HCT116 (cell line): ENCODE results near the gene BEX4. TPM values are rescaled to one million over a fixed set of nuclear protein-coding genes. Genes with fewer than 3 reads are reported as not detected.

Experiments
- ATAC-seq: fragments of 200-7000 bp; cut with Tn5 transposase; 2 replicates; pipeline ENCODE4 v1.9.1; 2020; ENCODE audit warnings: mild to moderate bottlenecking, moderate library complexity
- BruUV-seq: library from RNA; stranded (reverse); fragments of 400-500 nt; replicated peaks from 2 replicates; lab custom pipeline; 2021; lab: Mats Ljungman, UMichigan
- CTCF ChIA-PET: fragments of 300-600 bp; sonication (Branson Sonifier 250); formaldehyde crosslinking; loops from one replicate; lab custom pipeline; 2021; ENCODE audit warnings: antibody characterized with exemption; lab: Charles Lee
- POLR2A ChIA-PET: fragments of 300-600, 350-600 bp; sonication (Branson Sonifier 250); formaldehyde crosslinking; loops from one replicate; lab custom pipeline; 2021; ENCODE audit warnings: antibody characterized with exemption; lab: Charles Lee
- RAD21 ChIA-PET, 2 experiments: fragments of 300-600 bp; sonication (Branson Sonifier 250); formaldehyde crosslinking; loops; one replicate each; lab custom pipeline; 2023; ENCODE audit warnings: low total read pairs in 2 of 2; ENCODE audit not compliant: uncharacterized antibody in 2 of 2, unreplicated experiment in 2 of 2, low non-redundant PET in 1 of 2; lab: Charles Lee
- DNase-seq: peaks from one replicate; pipeline ENCODE4 v3.0.0-alpha.2; 2010; ENCODE audit warnings: low read depth, low spot score
- H2AFZ ChIP-seq: fragments of 200-600 bp; shearing (Covaris generic), sonication (generic); 2 replicates; pipeline ENCODE4 v1.6.1; 2017; ENCODE audit warnings: low read depth, mixed run types, mixed read lengths, antibody characterized with exemption, low read length; ENCODE audit not compliant: poor library complexity, severe bottlenecking
- H3K27ac ChIP-seq: 2 replicates; pipeline ENCODE4 v1.5.1; 2012; ENCODE audit warnings: low read depth, low read length
- H3K27me3 ChIP-seq: fragments of 200-600 bp; sonication (generic); 2 replicates; pipeline ENCODE4 v1.6.1; 2016; ENCODE audit warnings: mixed run types, low read length, mixed read lengths; ENCODE audit not compliant: insufficient read depth
- H3K36me3 ChIP-seq, 2 experiments: fragments of 200-500 bp in 1 of 2; fragments of 200-600 bp in 1 of 2; sonication (Bioruptor generic) in 1 of 2; sonication (generic) in 1 of 2; 2 replicates each; pipeline versions ENCODE4 v1.5.1 to v1.6.1; 2014 to 2016; ENCODE audit warnings: low read length in 2 of 2, inconsistent platforms in 1 of 2, mixed read lengths in 1 of 2, mixed run types in 1 of 2; ENCODE audit not compliant: insufficient read depth in 2 of 2, control insufficient read depth in 1 of 2
- H3K4me1 ChIP-seq, 2 experiments: fragments of 200-600 bp in 1 of 2; sonication (generic) in 1 of 2; 2 replicates each; pipeline versions ENCODE4 v1.5.1 to v1.6.1; 2012 to 2017; ENCODE audit warnings: low read length in 2 of 2, inconsistent platforms in 1 of 2, mild to moderate bottlenecking in 1 of 2, mixed read lengths in 1 of 2, mixed run types in 1 of 2, moderate library complexity in 1 of 2; ENCODE audit not compliant: insufficient read depth in 2 of 2, control insufficient read depth in 1 of 2
- H3K4me2 ChIP-seq: fragments of 200-600 bp; sonication (generic); 2 replicates; pipeline ENCODE4 v1.6.1; 2017; ENCODE audit warnings: mixed run types, low read length, mixed read lengths
- H3K4me3 ChIP-seq, 2 experiments: fragments of 200-600 bp in 1 of 2; sonication (generic) in 1 of 2; replicated peaks in 1 of 2; 2 replicates each; pipeline ENCODE4 v1.5.1; 2011 to 2016; ENCODE audit warnings: low read length in 2 of 2, control low read depth in 1 of 2, low read depth in 1 of 2, mild to moderate bottlenecking in 1 of 2, mixed read lengths in 1 of 2, mixed run types in 1 of 2
- H3K79me2 ChIP-seq: fragments of 200-600 bp; sonication (generic); 2 replicates; pipeline ENCODE4 v1.6.1; 2017; ENCODE audit warnings: mild to moderate bottlenecking, mixed run types, low read length, moderate library complexity, mixed read lengths; ENCODE audit not compliant: insufficient read depth
- H3K9ac ChIP-seq: fragments of 200-600 bp; sonication (generic); 2 replicates; pipeline ENCODE4 v1.6.1; 2016; ENCODE audit warnings: low read length, mixed read lengths
- H3K9me2 ChIP-seq: fragments of 200-600 bp; sonication (generic), shearing (Covaris generic); 2 replicates; pipeline ENCODE4 v1.6.1; 2017; ENCODE audit warnings: mixed run types, mild to moderate bottlenecking, moderate library complexity; ENCODE audit not compliant: insufficient read depth
- H3K9me3 ChIP-seq, 2 experiments: fragments of 200-500 bp in 1 of 2; fragments of 200-600 bp in 1 of 2; sonication (Bioruptor generic) in 1 of 2; sonication (generic) in 1 of 2; 2 replicates each; pipeline ENCODE4 v1.6.1; 2014 to 2017; ENCODE audit warnings: low read length in 2 of 2, mixed read lengths in 2 of 2, inconsistent platforms in 1 of 2, low read depth in 1 of 2, mild to moderate bottlenecking in 1 of 2, mixed run types in 1 of 2, moderate library complexity in 1 of 2; ENCODE audit not compliant: control insufficient read depth in 1 of 2, insufficient read depth in 1 of 2
- H4K20me1 ChIP-seq: fragments of 200-600 bp; sonication (generic), shearing (Covaris generic); 2 replicates; pipeline ENCODE4 v1.6.1; 2017; ENCODE audit warnings: mixed run types, mild to moderate bottlenecking, moderate library complexity; ENCODE audit not compliant: insufficient read depth
- CEBPB ChIP-seq: IDR thresholded peaks from 2 replicates; pipeline ENCODE4 v1.6.1; 2012; ENCODE audit warnings: low read depth
- EGR1 ChIP-seq: IDR thresholded peaks from 2 replicates; pipeline ENCODE4 v1.6.1; 2012; ENCODE audit warnings: low read depth
- EZH2 ChIP-seq: fragments of 200-600 bp; sonication (generic); IDR thresholded peaks from 2 replicates; pipeline ENCODE4 v1.6.1; 2017; ENCODE audit warnings: antibody characterized with exemption, mixed run types
- EZH2phosphoT487 ChIP-seq: fragments of 200-600 bp; IDR thresholded peaks from 2 replicates; pipeline ENCODE4 v1.6.1; 2018; ENCODE audit warnings: antibody characterized with exemption, borderline replicate concordance
- FOSL1 ChIP-seq: IDR thresholded peaks from 2 replicates; pipeline ENCODE4 v1.6.1; 2012; ENCODE audit warnings: low read depth
- POLR2A ChIP-seq: IDR thresholded peaks from 2 replicates; pipeline ENCODE4 v1.7.0; 2011; ENCODE audit warnings: borderline replicate concordance; ENCODE audit not compliant: insufficient read depth, insufficient read length; ENCODE audit errors: extremely low read depth
- POLR2AphosphoS5 ChIP-seq: IDR thresholded peaks from 2 replicates; pipeline ENCODE4 v1.6.1; 2011; ENCODE audit warnings: mild to moderate bottlenecking, low read depth, low read length, moderate library complexity
- SIN3A ChIP-seq: IDR thresholded peaks from 2 replicates; pipeline ENCODE4 v1.6.1; 2012; ENCODE audit warnings: low read depth
- SP1 ChIP-seq: IDR thresholded peaks from 2 replicates; pipeline ENCODE4 v1.6.1; 2012; ENCODE audit warnings: low read depth
- SRF ChIP-seq: IDR thresholded peaks from 2 replicates; pipeline ENCODE4 v1.6.1; 2012; ENCODE audit warnings: low read depth
- TCF7L2 ChIP-seq: IDR thresholded peaks from 2 replicates; pipeline ENCODE4 v1.7.0; 2011; ENCODE audit warnings: borderline replicate concordance, inconsistent platforms; ENCODE audit not compliant: insufficient read depth, insufficient read length; ENCODE audit errors: extremely low read depth
- YY1 ChIP-seq: IDR thresholded peaks from 2 replicates; pipeline ENCODE4 v1.6.1; 2011; ENCODE audit warnings: low read length, low read depth, moderate library complexity, mild to moderate bottlenecking; ENCODE audit not compliant: insufficient replicate concordance; ENCODE audit errors: extremely low read depth
- intact Hi-C: fragments of 100-400 bp; cut with micrococcal nuclease; formaldehyde crosslinking; loops from 2 replicates; pipeline ENCODE4 v1.10.0; 2022
- total RNA-seq: library from RNA; stranded (reverse); gene quantifications from one replicate; pipeline ENCODE4 v1.2.1, GENCODE V29; 2021; ENCODE audit not compliant: unreplicated experiment
- TF ChIP-seq, protein P1 (sequence below): IDR thresholded peaks from 2 replicates; pipeline ENCODE4 v1.6.1; 2012; ENCODE audit warnings: low read depth
- TF ChIP-seq, protein P2 (sequence below): IDR thresholded peaks from 2 replicates; pipeline ENCODE4 v1.6.1; 2012
- TF ChIP-seq, protein P3 (sequence below), 3 experiments: fragments of 200-600 bp in 1 of 3; sonication (generic) in 1 of 3; IDR thresholded peaks in 2 of 3; conservative IDR thresholded peaks in 1 of 3; 2 replicates each; pipeline ENCODE4 v1.5.1; 2012 to 2017; ENCODE audit warnings: low read depth in 2 of 3, low read length in 2 of 3, antibody characterized with exemption in 1 of 3, borderline replicate concordance in 1 of 3, control low read depth in 1 of 3, mild to moderate bottlenecking in 1 of 3, mixed read lengths in 1 of 3, mixed run types in 1 of 3, moderate library complexity in 1 of 3; ENCODE audit not compliant: insufficient read depth in 1 of 3

The BEX4 gene
- total RNA-seq, 1 experiment from 2014 or later = 0.91 TPM

DNA sequence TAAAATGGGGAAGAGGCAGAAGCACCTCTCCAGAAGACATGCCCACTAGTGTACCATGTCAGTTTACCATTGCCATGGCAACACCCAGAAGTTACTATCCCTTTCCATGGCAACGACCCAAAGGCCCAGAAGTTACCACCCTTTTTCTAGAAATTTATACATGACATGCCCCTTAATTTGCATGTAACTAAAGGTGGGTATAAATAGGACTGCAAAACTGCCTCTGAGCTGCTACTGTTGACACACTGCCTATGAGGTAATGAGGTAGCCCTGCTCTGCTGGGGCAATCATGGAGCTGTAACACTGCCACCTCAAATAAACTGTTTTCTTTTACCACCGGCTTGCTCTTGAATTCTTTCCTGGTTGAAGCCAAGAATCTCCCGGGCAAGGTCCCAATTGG, 13.9 kb upstream of the BEX4 start:
- Histone ChIP-seq H3K36me3 (no peaks in the 10 kb centered on the region), H3K27ac (no peak overlapping the region), H3K9me2 (no peaks in the 10 kb centered on the region), H3K9ac (no peak overlapping the region), H2AFZ (no peak overlapping the region), H3K4me2 (no peak overlapping the region), H3K27me3 (no peaks in the 10 kb centered on the region), H3K4me3 (no peak overlapping the region), H3K79me2 (no peaks in the 10 kb centered on the region), H3K4me1 (no peaks in the 10 kb centered on the region), H3K9me3 (no peaks in the 10 kb centered on the region), H4K20me1 (no peaks in the 10 kb centered on the region)
- no TSS peak for BruUV-seq
- intact Hi-C loops = no loop called here
- DNase-seq = no peak
- ChIA-PET POLR2A (no interaction called here), CTCF (no interaction called here), RAD21 (no interaction called here)
- ATAC-seq = no peak
- TF ChIP-seq EZH2 = no peak
- TF ChIP-seq CEBPB = no peak
- no peak for TF ChIP-seq YY1
- TF ChIP-seq, protein P1, sequence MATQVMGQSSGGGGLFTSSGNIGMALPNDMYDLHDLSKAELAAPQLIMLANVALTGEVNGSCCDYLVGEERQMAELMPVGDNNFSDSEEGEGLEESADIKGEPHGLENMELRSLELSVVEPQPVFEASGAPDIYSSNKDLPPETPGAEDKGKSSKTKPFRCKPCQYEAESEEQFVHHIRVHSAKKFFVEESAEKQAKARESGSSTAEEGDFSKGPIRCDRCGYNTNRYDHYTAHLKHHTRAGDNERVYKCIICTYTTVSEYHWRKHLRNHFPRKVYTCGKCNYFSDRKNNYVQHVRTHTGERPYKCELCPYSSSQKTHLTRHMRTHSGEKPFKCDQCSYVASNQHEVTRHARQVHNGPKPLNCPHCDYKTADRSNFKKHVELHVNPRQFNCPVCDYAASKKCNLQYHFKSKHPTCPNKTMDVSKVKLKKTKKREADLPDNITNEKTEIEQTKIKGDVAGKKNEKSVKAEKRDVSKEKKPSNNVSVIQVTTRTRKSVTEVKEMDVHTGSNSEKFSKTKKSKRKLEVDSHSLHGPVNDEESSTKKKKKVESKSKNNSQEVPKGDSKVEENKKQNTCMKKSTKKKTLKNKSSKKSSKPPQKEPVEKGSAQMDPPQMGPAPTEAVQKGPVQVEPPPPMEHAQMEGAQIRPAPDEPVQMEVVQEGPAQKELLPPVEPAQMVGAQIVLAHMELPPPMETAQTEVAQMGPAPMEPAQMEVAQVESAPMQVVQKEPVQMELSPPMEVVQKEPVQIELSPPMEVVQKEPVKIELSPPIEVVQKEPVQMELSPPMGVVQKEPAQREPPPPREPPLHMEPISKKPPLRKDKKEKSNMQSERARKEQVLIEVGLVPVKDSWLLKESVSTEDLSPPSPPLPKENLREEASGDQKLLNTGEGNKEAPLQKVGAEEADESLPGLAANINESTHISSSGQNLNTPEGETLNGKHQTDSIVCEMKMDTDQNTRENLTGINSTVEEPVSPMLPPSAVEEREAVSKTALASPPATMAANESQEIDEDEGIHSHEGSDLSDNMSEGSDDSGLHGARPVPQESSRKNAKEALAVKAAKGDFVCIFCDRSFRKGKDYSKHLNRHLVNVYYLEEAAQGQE = no peak
- TF ChIP-seq POLR2A = no peak
- TF ChIP-seq POLR2AphosphoS5 = no peak
- no peak for TF ChIP-seq TCF7L2
- TF ChIP-seq EZH2phosphoT487 = no peak
- no peak for TF ChIP-seq EGR1
- TF ChIP-seq SRF = no peak
- no peak for TF ChIP-seq SIN3A
- TF ChIP-seq SP1 = no peak
- TF ChIP-seq, protein P2, sequence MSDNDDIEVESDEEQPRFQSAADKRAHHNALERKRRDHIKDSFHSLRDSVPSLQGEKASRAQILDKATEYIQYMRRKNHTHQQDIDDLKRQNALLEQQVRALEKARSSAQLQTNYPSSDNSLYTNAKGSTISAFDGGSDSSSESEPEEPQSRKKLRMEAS = no peak
- TF ChIP-seq, protein P3, sequence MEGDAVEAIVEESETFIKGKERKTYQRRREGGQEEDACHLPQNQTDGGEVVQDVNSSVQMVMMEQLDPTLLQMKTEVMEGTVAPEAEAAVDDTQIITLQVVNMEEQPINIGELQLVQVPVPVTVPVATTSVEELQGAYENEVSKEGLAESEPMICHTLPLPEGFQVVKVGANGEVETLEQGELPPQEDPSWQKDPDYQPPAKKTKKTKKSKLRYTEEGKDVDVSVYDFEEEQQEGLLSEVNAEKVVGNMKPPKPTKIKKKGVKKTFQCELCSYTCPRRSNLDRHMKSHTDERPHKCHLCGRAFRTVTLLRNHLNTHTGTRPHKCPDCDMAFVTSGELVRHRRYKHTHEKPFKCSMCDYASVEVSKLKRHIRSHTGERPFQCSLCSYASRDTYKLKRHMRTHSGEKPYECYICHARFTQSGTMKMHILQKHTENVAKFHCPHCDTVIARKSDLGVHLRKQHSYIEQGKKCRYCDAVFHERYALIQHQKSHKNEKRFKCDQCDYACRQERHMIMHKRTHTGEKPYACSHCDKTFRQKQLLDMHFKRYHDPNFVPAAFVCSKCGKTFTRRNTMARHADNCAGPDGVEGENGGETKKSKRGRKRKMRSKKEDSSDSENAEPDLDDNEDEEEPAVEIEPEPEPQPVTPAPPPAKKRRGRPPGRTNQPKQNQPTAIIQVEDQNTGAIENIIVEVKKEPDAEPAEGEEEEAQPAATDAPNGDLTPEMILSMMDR (IDR thresholded peaks at IDR 0.05 in 2 of 3, conservative IDR thresholded peaks at IDR 0.05 in 1 of 3; ENCODE audit: borderline replicate concordance in 1 of 3, insufficient read depth in 1 of 3, low read depth in 2 of 3, low read length in 2 of 3) = no peak
- TF ChIP-seq FOSL1 = no peak
